IPS-18c (cell line): ENCODE data around the gene RBFOX1.

ENCODE experiments used
- H3K4me3 ChIP-seq: 2 replicates; pipeline ENCODE4 v1.7.0; 2013; ENCODE audit warnings: low read depth, mild to moderate bottlenecking, low read length, moderate library complexity; ENCODE audit not compliant: insufficient read depth
- H3K9me3 ChIP-seq: one replicate; pipeline ENCODE4 v1.6.1; 2013; ENCODE audit warnings: mild to moderate bottlenecking, low read length, moderate library complexity; ENCODE audit not compliant: control insufficient read depth, insufficient read depth

RBFOX1 gene

GRCh38 chr16:7324321-7324720 lies 8.3 kb upstream of the RBFOX1 start:
- Histone ChIP-seq H3K9me3 (no peaks in the 10 kb centered on the region), H3K4me3 (no peak overlapping the region; the same call in 1 of the 2 replicates)

GRCh38 chr16:7325834-7326233 lies 6.8 kb upstream of the RBFOX1 start:
- no peaks in the 10 kb centered on the region for H3K9me3 ChIP-seq
- no peak overlapping the region for H3K4me3 ChIP-seq

GRCh38 chr16:7330709-7331108 lies 1.9 kb upstream of the RBFOX1 start:
- H3K9me3 ChIP-seq = no peaks in the 10 kb centered on the region

GRCh38 chr16:7331997-7332396 lies 648 bp upstream of the RBFOX1 start:
- Histone ChIP-seq H3K4me3 (no peak overlapping the region), H3K9me3 (no peaks in the 10 kb centered on the region)

More at GRCh38 chr16:7330709-7331108, 1.9 kb upstream of the RBFOX1 start:
- no peak overlapping the region for H3K4me3 ChIP-seq

- no peak overlapping the region for H3K4me3 ChIP-seq
- H3K9me3 ChIP-seq = no peaks in the 10 kb centered on the region
These were observed 608 bp downstream of the RBFOX1 start for GRCh38 chr16:7333180-7333725.

GRCh38 chr16:7334801-7335560 lies 2.3 kb downstream of the RBFOX1 start:
- H3K9me3 ChIP-seq = no peaks in the 10 kb centered on the region
- no peak overlapping the region for H3K4me3 ChIP-seq

- no peaks in the 10 kb centered on the region for H3K9me3 ChIP-seq
- no peak overlapping the region for H3K4me3 ChIP-seq
These were observed 3.5 kb downstream of the RBFOX1 start for GRCh38 chr16:7335991-7336634.

- H3K4me3 ChIP-seq = no peak overlapping the region
- no peaks in the 10 kb centered on the region for H3K9me3 ChIP-seq
These were observed 4.1 kb downstream of the RBFOX1 start for GRCh38 chr16:7336742-7337141.

- no peak overlapping the region for H3K4me3 ChIP-seq
These were observed 6.2 kb downstream of the RBFOX1 start for GRCh38 chr16:7338826-7339225.

GRCh38 chr16:7339700-7340099 lies 7.1 kb downstream of the RBFOX1 start:
- Histone ChIP-seq H3K9me3 (no peaks in the 10 kb centered on the region), H3K4me3 (no peak overlapping the region)

More at GRCh38 chr16:7338826-7339225, 6.2 kb downstream of the RBFOX1 start:
- no peaks in the 10 kb centered on the region for H3K9me3 ChIP-seq

GRCh38 chr16:7340938-7341337 lies 8.3 kb downstream of the RBFOX1 start:
- no peaks in the 10 kb centered on the region for H3K9me3 ChIP-seq
- no peak overlapping the region for H3K4me3 ChIP-seq

GRCh38 chr16:7342598-7342997 lies 10.0 kb downstream of the RBFOX1 start:
- Histone ChIP-seq H3K4me3 (no peak overlapping the region), H3K9me3 (no peaks in the 10 kb centered on the region)

GRCh38 chr16:7343243-7343642 lies 10.6 kb downstream of the RBFOX1 start:
- Histone ChIP-seq H3K9me3 (no peaks in the 10 kb centered on the region), H3K4me3 (no peak overlapping the region)

- no peak overlapping the region; the same call in 1 of the 2 replicates for H3K4me3 ChIP-seq
- H3K9me3 ChIP-seq = peaks cover 1% of the 10 kb centered on the region
These were observed 12.5 kb downstream of the RBFOX1 start for GRCh38 chr16:7344830-7345780.

GRCh38 chr16:7350806-7351205 lies 18.2 kb downstream of the RBFOX1 start:
- Histone ChIP-seq H3K4me3 (no peak overlapping the region), H3K9me3 (peaks cover 2% of the 10 kb centered on the region)

- Histone ChIP-seq H3K4me3 (no peak overlapping the region), H3K9me3 (peaks cover 2% of the 10 kb centered on the region)
These were observed 19.2 kb downstream of the RBFOX1 start for GRCh38 chr16:7351610-7352510.
